Testis (tissue), 2 donors: ENCODE data around the gene TICRR.

Experiments used
- POLR2A ChIP-seq: fragments of 450-650 bp; IDR thresholded peaks from one replicate; pipeline ENCODE4 v1.6.1; 2017; ENCODE audit warnings: antibody characterized with exemption, mild to moderate bottlenecking, moderate library complexity
- TF ChIP-seq, protein P1 (sequence below), 3 experiments: fragments of 450-650 bp in 2 of 3; fragments of 200-600 bp in 1 of 3; sonication (generic) in 1 of 3; IDR thresholded peaks; one replicate each; pipeline ENCODE4 v1.5.1; 2016 to 2019; ENCODE audit warnings: antibody characterized with exemption in 3 of 3, mild to moderate bottlenecking in 2 of 3, moderate library complexity in 1 of 3

DNA sequence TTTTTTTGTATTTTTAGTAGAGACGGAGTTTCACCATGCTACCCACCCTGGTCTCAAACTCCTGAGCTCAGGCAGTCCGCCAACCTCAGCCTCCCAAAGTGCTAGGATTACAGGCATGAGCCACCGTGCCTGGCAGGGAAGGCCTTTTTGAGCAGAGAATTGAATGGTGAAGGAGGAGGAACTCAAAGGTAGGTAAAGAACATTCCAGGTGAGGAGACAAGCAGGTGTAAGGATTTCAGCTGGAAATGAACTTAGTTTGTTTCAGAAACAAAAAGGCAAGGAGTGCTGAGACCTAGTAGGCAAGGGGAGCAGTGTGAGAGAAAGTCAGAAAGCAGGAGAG lies 2.5 kb downstream of the TICRR start:
- no peak for TF ChIP-seq POLR2A
- TF ChIP-seq, protein P1, sequence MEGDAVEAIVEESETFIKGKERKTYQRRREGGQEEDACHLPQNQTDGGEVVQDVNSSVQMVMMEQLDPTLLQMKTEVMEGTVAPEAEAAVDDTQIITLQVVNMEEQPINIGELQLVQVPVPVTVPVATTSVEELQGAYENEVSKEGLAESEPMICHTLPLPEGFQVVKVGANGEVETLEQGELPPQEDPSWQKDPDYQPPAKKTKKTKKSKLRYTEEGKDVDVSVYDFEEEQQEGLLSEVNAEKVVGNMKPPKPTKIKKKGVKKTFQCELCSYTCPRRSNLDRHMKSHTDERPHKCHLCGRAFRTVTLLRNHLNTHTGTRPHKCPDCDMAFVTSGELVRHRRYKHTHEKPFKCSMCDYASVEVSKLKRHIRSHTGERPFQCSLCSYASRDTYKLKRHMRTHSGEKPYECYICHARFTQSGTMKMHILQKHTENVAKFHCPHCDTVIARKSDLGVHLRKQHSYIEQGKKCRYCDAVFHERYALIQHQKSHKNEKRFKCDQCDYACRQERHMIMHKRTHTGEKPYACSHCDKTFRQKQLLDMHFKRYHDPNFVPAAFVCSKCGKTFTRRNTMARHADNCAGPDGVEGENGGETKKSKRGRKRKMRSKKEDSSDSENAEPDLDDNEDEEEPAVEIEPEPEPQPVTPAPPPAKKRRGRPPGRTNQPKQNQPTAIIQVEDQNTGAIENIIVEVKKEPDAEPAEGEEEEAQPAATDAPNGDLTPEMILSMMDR (IDR thresholded peaks at IDR 0.05) = no peak
